SK-N-SH (cell line): ENCODE data around the gene ASTN2. TPM values are rescaled to one million over a fixed set of nuclear protein-coding genes. Genes with fewer than 3 reads are reported as not detected.

ENCODE experiments used
- CTCF ChIA-PET: fragments of 300-600, 350-600 bp; formaldehyde crosslinking; extraction: SDS; loops from one replicate; lab custom pipeline; 2021; lab: Yijun Ruan, JAX
- POLR2A ChIA-PET: fragments of 350-600 bp; sonication (Branson Sonifier 250); formaldehyde crosslinking; extraction: SDS; loops from one replicate; lab custom pipeline; 2020; ENCODE audit warnings: antibody characterized with exemption, inconsistent platforms; lab: Yijun Ruan, JAX
- DNase-seq: peaks from one replicate; pipeline ENCODE4 v3.0.0; 2012
- H2AFZ ChIP-seq: fragments of 200-600 bp; sonication (generic); 2 replicates; pipeline ENCODE4 v1.8.1; 2016; ENCODE audit warnings: antibody characterized with exemption, mild to moderate bottlenecking, low read depth
- H3F3A ChIP-seq: fragments of 200-600 bp; sonication (generic); replicated peaks from 2 replicates; pipeline ENCODE3; 2016; ENCODE audit warnings: antibody characterized with exemption, mild to moderate bottlenecking; ENCODE audit not compliant: insufficient read depth
- H3K27ac ChIP-seq, 2 experiments: fragments of 200-500 bp in 1 of 2; fragments of 200-600 bp in 1 of 2; sonication (Bioruptor generic) in 1 of 2; sonication (generic), shearing (Covaris generic) in 1 of 2; 2 replicates each; pipeline versions ENCODE4 v1.5.1 to v1.6.1; 2014 to 2016; ENCODE audit warnings: low read depth in 2 of 2, inconsistent platforms in 1 of 2, low read length in 1 of 2, mild to moderate bottlenecking in 1 of 2, mixed read lengths in 1 of 2
- H3K27me3 ChIP-seq: fragments of 200-600 bp; sonication (generic), shearing (Covaris generic); 2 replicates; pipeline ENCODE4 v1.6.1; 2016; ENCODE audit warnings: mixed run types; ENCODE audit not compliant: insufficient read depth
- H3K36me3 ChIP-seq, 2 experiments: fragments of 200-500 bp in 1 of 2; fragments of 200-600 bp in 1 of 2; sonication (Bioruptor generic) in 1 of 2; sonication (generic) in 1 of 2; replicated peaks in 1 of 2; 2 replicates each; pipeline versions ENCODE3 to v1.5.1; 2014 to 2016; ENCODE audit warnings: low read length in 1 of 2, mild to moderate bottlenecking in 1 of 2; ENCODE audit not compliant: insufficient read depth in 2 of 2, control insufficient read depth in 1 of 2
- H3K4me1 ChIP-seq, 2 experiments: fragments of 200-500 bp in 1 of 2; fragments of 200-600 bp in 1 of 2; sonication (Bioruptor generic) in 1 of 2; sonication (generic), shearing (Covaris generic) in 1 of 2; 2 replicates each; pipeline versions ENCODE4 v1.5.1 to v1.6.1; 2014 to 2016; ENCODE audit warnings: low read depth in 1 of 2, low read length in 1 of 2, mixed run types in 1 of 2; ENCODE audit not compliant: insufficient read depth in 2 of 2, control insufficient read depth in 1 of 2
- H3K4me2 ChIP-seq: fragments of 200-600 bp; sonication (generic), shearing (Covaris generic); 2 replicates; pipeline ENCODE4 v1.6.1; 2017; ENCODE audit warnings: mixed run types
- H3K4me3 ChIP-seq, 2 experiments: fragments of 200-500 bp in 1 of 2; fragments of 200-600 bp in 1 of 2; sonication (Bioruptor generic) in 1 of 2; sonication (generic), shearing (Covaris generic) in 1 of 2; 2 replicates each; pipeline versions ENCODE4 v1.5.1 to v1.8.1; 2014 to 2016; ENCODE audit warnings: low read depth in 2 of 2, inconsistent platforms in 1 of 2, low read length in 1 of 2, mild to moderate bottlenecking in 1 of 2, mixed read lengths in 1 of 2, moderate library complexity in 1 of 2
- H3K79me2 ChIP-seq: fragments of 200-600 bp; sonication (generic); 2 replicates; pipeline ENCODE4 v1.8.1; 2017; ENCODE audit warnings: mild to moderate bottlenecking; ENCODE audit not compliant: insufficient read depth
- H3K9ac ChIP-seq: fragments of 200-600 bp; sonication (generic); 2 replicates; pipeline ENCODE4 v1.6.1; 2017; ENCODE audit warnings: mixed run types
- H3K9me2 ChIP-seq: fragments of 200-600 bp; sonication (generic); 2 replicates; pipeline ENCODE4 v1.6.1; 2017; ENCODE audit warnings: mixed run types
- H3K9me3 ChIP-seq: fragments of 200-600 bp; sonication (generic); 2 replicates; pipeline ENCODE4 v1.6.1; 2017; ENCODE audit warnings: mixed run types, mild to moderate bottlenecking, moderate library complexity
- H4K20me1 ChIP-seq: fragments of 200-600 bp; sonication (generic); 2 replicates; pipeline ENCODE4 v1.6.1; 2017; ENCODE audit warnings: mild to moderate bottlenecking, mixed run types; ENCODE audit not compliant: insufficient read depth
- ELF1 ChIP-seq: IDR thresholded peaks from 2 replicates; pipeline ENCODE4 v1.4.0; 2012
- EP300 ChIP-seq, 2 experiments: IDR thresholded peaks; 2 replicates each; pipeline versions ENCODE4 v1.4.0 to v1.6.1; 2012; ENCODE audit warnings: borderline replicate concordance in 1 of 2, low read depth in 1 of 2, low read length in 1 of 2
- EZH2phosphoT487 ChIP-seq: fragments of 200-600 bp; sonication (generic); IDR thresholded peaks from 2 replicates; pipeline ENCODE4 v1.6.1; 2017; ENCODE audit warnings: low read depth, mixed run types, mild to moderate bottlenecking, antibody characterized with exemption, moderate library complexity, borderline replicate concordance
- FOXM1 ChIP-seq: IDR thresholded peaks from 2 replicates; pipeline ENCODE4 v1.4.0; 2012; ENCODE audit warnings: low read depth, mild to moderate bottlenecking
- GABPA ChIP-seq: IDR thresholded peaks from 2 replicates; pipeline ENCODE4 v1.4.0; 2012; ENCODE audit warnings: low read depth, mild to moderate bottlenecking
- GATA2 ChIP-seq: sonication (generic); formaldehyde crosslinking; IDR thresholded peaks from 2 replicates; pipeline ENCODE4 v1.5.0; 2020; ENCODE audit warnings: mild to moderate bottlenecking, missing genetic modification reagents
- JUND ChIP-seq: IDR thresholded peaks from 2 replicates; pipeline ENCODE4 v1.4.0; 2012
- MEF2A ChIP-seq: IDR thresholded peaks from 2 replicates; pipeline ENCODE4 v1.4.0; 2012; ENCODE audit warnings: low read depth, borderline replicate concordance
- MXI1 ChIP-seq: IDR thresholded peaks from 2 replicates; pipeline ENCODE4 v1.6.1; 2012; ENCODE audit warnings: mild to moderate bottlenecking, low read depth, low read length, improper control_type of control experiment
- RFX5 ChIP-seq: IDR thresholded peaks from 2 replicates; pipeline ENCODE4 v1.6.1; 2012; ENCODE audit warnings: mild to moderate bottlenecking, improper control_type of control experiment, low read length
- RXRA ChIP-seq: IDR thresholded peaks from 2 replicates; pipeline ENCODE4 v1.4.0; 2012; ENCODE audit warnings: low read depth, mild to moderate bottlenecking, borderline replicate concordance
- SIN3A ChIP-seq: IDR thresholded peaks from 2 replicates; pipeline ENCODE4 v1.6.1; 2012; ENCODE audit warnings: low read depth, mild to moderate bottlenecking, low read length, moderate library complexity, borderline replicate concordance
- SMC3 ChIP-seq: IDR thresholded peaks from 2 replicates; pipeline ENCODE4 v1.6.1; 2012; ENCODE audit warnings: low read depth, low read length, improper control_type of control experiment
- TAF1 ChIP-seq: IDR thresholded peaks from 2 replicates; pipeline ENCODE4 v1.6.1; 2012; ENCODE audit warnings: low read depth, mild to moderate bottlenecking, low read length, moderate library complexity, borderline replicate concordance
- TCF12 ChIP-seq: IDR thresholded peaks from 2 replicates; pipeline ENCODE4 v1.4.0; 2012
- TEAD4 ChIP-seq: IDR thresholded peaks from 2 replicates; pipeline ENCODE4 v1.4.0; 2012; ENCODE audit warnings: mild to moderate bottlenecking, borderline replicate concordance; ENCODE audit not compliant: insufficient read depth
- YY1 ChIP-seq: IDR thresholded peaks from 2 replicates; pipeline ENCODE4 v1.4.0; 2012; ENCODE audit warnings: low read depth, mild to moderate bottlenecking
- WGBS: methylation state at CpG from one replicate; pipeline ENCODE4 v1.1.6; 2017; ENCODE audit warnings: low lambda C conversion rate; 5-methylcytosine and 5-hydroxymethylcytosine counted together
- polyA plus RNA-seq, 3 experiments: library from polyadenylated mRNA; depleted of rRNA; stranded (reverse); fragments of >200 nt; gene quantifications; 2 replicates each; pipeline ENCODE4 v1.2.3, GENCODE V29; 2012
- TF ChIP-seq, protein P1 (sequence below): IDR thresholded peaks from 2 replicates; pipeline ENCODE4; 2012
- TF ChIP-seq, protein P2 (sequence below): IDR thresholded peaks from 2 replicates; pipeline ENCODE4 v1.6.1; 2012; ENCODE audit warnings: mild to moderate bottlenecking, low read depth, low read length, moderate library complexity
- TF ChIP-seq, protein P3 (sequence below): fragments of 200-600 bp; sonication (generic); IDR thresholded peaks from 2 replicates; pipeline ENCODE4 v1.6.1; 2017; ENCODE audit warnings: antibody characterized with exemption, mild to moderate bottlenecking, moderate library complexity

Gene ASTN2
- polyA plus RNA-seq, 1 of the 3 experiments (the other 2 are of a cell fraction) = 6.6 TPM

DNA sequence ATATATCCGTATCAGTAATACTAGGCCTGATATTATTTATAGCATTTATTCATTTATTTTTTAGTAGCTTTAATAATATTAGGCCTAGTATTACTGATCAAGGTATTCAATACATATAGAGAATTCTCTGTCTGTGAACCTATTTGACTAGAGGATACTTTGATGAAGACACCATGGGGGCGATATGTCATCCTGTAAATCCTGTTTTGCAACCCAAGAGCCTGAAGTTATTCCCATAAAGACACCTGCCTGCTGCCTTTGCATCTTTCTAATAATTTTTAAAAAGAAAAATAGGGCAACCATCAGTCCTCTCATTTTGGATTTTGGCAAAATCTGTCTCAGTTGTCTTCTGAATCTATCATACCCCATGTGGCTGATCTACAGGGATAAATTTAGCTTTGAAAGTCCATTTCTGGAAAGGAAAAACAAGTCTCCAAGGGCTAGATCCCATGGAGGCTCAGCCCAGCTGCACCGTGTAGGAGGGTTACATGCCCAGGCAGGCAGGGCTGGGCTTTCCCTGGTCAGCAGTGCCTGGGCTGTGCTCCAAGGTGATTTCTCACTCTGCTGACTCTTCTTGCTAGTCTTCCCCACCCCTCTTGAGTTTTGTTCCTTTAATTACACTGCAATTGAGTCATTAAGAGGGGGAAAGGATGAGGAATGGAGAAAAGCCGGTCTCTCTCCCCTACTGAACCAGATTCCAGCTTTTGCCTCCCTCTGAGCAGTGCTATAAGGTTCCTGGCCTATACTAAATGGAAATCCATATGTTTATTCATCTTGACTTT, 558.8 kb downstream of the ASTN2 start (continued):
- TF ChIP-seq, protein P1, sequence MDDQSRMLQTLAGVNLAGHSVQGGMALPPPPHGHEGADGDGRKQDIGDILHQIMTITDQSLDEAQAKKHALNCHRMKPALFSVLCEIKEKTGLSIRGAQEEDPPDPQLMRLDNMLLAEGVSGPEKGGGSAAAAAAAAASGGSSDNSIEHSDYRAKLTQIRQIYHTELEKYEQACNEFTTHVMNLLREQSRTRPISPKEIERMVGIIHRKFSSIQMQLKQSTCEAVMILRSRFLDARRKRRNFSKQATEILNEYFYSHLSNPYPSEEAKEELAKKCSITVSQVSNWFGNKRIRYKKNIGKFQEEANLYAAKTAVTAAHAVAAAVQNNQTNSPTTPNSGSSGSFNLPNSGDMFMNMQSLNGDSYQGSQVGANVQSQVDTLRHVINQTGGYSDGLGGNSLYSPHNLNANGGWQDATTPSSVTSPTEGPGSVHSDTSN = no peak
- TF ChIP-seq GATA2 (CRISPR knock-in tag) (no peak), TEAD4 (no peak), GABPA (no peak), ELF1 (no peak), EP300 (IDR thresholded peaks at IDR 0.05; ENCODE audit: borderline replicate concordance in 1 of 2, low read depth in 1 of 2, low read length in 1 of 2) (no peak), MXI1 (no peak)

- no peak overlapping the region for H3K4me3 ChIP-seq
- no peaks in the 10 kb centered on the region for H3K27me3 ChIP-seq
- POLR2A ChIA-PET = no interaction called here
- TF ChIP-seq, protein P2, sequence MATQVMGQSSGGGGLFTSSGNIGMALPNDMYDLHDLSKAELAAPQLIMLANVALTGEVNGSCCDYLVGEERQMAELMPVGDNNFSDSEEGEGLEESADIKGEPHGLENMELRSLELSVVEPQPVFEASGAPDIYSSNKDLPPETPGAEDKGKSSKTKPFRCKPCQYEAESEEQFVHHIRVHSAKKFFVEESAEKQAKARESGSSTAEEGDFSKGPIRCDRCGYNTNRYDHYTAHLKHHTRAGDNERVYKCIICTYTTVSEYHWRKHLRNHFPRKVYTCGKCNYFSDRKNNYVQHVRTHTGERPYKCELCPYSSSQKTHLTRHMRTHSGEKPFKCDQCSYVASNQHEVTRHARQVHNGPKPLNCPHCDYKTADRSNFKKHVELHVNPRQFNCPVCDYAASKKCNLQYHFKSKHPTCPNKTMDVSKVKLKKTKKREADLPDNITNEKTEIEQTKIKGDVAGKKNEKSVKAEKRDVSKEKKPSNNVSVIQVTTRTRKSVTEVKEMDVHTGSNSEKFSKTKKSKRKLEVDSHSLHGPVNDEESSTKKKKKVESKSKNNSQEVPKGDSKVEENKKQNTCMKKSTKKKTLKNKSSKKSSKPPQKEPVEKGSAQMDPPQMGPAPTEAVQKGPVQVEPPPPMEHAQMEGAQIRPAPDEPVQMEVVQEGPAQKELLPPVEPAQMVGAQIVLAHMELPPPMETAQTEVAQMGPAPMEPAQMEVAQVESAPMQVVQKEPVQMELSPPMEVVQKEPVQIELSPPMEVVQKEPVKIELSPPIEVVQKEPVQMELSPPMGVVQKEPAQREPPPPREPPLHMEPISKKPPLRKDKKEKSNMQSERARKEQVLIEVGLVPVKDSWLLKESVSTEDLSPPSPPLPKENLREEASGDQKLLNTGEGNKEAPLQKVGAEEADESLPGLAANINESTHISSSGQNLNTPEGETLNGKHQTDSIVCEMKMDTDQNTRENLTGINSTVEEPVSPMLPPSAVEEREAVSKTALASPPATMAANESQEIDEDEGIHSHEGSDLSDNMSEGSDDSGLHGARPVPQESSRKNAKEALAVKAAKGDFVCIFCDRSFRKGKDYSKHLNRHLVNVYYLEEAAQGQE = no peak
- TF ChIP-seq, protein P1 = no peak
- TF ChIP-seq ELF1 (no peak), TEAD4 (no peak), RXRA (no peak), JUND (no peak), TAF1 (no peak), MXI1 (no peak), SMC3 (no peak), RFX5 (no peak), SIN3A (no peak), GABPA (no peak), FOXM1 (no peak), EZH2phosphoT487 (no peak), TCF12 (no peak), YY1 (no peak), MEF2A (no peak)
- TF ChIP-seq, protein P3, sequence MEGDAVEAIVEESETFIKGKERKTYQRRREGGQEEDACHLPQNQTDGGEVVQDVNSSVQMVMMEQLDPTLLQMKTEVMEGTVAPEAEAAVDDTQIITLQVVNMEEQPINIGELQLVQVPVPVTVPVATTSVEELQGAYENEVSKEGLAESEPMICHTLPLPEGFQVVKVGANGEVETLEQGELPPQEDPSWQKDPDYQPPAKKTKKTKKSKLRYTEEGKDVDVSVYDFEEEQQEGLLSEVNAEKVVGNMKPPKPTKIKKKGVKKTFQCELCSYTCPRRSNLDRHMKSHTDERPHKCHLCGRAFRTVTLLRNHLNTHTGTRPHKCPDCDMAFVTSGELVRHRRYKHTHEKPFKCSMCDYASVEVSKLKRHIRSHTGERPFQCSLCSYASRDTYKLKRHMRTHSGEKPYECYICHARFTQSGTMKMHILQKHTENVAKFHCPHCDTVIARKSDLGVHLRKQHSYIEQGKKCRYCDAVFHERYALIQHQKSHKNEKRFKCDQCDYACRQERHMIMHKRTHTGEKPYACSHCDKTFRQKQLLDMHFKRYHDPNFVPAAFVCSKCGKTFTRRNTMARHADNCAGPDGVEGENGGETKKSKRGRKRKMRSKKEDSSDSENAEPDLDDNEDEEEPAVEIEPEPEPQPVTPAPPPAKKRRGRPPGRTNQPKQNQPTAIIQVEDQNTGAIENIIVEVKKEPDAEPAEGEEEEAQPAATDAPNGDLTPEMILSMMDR = no peak
- no peak overlapping the region for H3K4me2 ChIP-seq
- H3K79me2 ChIP-seq = no peaks in the 10 kb centered on the region
- no peaks in the 10 kb centered on the region for H3K9me3 ChIP-seq
- H3F3A ChIP-seq = no peaks in the 10 kb centered on the region
- H2AFZ ChIP-seq = no peak overlapping the region
- no peak overlapping the region for H3K9ac ChIP-seq
- CTCF ChIA-PET = interaction anchor here (1.5 kb wide), 1 partner anchor 11 kb away, joined by 9 read pairs; no protein-coding TSS in a partner anchor
- H3K9me2 ChIP-seq = no peaks in the 10 kb centered on the region
- DNase-seq = no peak
- WGBS = 10% methylated on average over 3 of the region's 3 CpGs
- H3K4me1 ChIP-seq = peaks cover 0 to 2% of the 10 kb centered on the region in 2 experiments; a peak in 1 of 4 replicates
- H3K36me3 ChIP-seq = no peaks in the 10 kb centered on the region
- no peak overlapping the region for H3K27ac ChIP-seq
- H4K20me1 ChIP-seq = no peaks in the 10 kb centered on the region
Measured at GRCh38 chr9:116849721-116850120, 565.1 kb downstream of the ASTN2 start.
